Measurements from ENCODE around the gene ATG7. TPM values are rescaled to one million over a fixed set of nuclear protein-coding genes. Genes with fewer than 3 reads are reported as not detected.
A peak's percentile ranks its signal among the peaks of the same experiment; 100 is the strongest.
"Not testable (repeated sequence)": the region's sequence is repeated elsewhere in the genome, so short reads cannot be mapped to it uniquely, and the experiment has no call there.

ATG7 gene
- total RNA-seq, 1 experiment from 2014 or later: 42.3 TPM

DNA sequence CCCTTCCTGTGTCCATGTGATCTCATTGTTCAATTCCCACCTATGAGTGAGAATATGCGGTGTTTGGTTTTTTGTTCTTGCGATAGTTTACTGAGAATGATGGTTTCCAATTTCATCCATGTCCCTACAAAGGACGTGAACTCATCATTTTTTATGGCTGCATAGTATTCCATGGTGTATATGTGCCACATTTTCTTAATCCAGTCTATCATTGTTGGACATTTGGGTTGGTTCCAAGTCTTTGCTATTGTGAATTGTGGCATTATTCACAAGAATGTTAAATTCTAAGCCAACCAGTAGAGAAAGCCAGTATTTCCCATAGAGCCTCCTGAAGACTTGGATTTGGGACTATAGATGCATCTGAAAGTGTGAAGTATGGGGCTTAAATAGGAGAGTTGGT is 230.2 kb downstream of the ATG7 start:
- not testable (repeated sequence) for DNase-seq (ENCODE audit: low read depth)

DNA sequence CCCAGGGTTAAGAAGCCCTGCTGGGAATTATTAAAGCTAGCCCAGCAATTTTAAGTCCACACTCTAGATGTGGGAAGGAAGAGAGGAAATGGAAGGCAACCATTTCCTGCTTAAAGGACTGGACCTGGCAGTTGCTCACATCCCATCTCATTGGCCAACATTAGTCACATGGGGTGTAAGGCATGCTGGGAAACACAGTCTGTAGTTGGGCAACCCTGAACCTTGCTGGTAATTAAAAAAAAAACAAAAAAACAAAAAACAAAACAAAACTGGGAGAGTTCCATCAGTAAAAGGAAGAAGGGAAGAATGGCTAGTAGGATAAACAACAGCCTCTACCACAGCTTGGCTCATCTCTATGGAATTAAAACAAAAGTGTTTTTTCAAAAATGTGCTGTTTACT is 235.5 kb downstream of the ATG7 start:
- DNase-seq (ENCODE audit: low read depth): no peak

DNA sequence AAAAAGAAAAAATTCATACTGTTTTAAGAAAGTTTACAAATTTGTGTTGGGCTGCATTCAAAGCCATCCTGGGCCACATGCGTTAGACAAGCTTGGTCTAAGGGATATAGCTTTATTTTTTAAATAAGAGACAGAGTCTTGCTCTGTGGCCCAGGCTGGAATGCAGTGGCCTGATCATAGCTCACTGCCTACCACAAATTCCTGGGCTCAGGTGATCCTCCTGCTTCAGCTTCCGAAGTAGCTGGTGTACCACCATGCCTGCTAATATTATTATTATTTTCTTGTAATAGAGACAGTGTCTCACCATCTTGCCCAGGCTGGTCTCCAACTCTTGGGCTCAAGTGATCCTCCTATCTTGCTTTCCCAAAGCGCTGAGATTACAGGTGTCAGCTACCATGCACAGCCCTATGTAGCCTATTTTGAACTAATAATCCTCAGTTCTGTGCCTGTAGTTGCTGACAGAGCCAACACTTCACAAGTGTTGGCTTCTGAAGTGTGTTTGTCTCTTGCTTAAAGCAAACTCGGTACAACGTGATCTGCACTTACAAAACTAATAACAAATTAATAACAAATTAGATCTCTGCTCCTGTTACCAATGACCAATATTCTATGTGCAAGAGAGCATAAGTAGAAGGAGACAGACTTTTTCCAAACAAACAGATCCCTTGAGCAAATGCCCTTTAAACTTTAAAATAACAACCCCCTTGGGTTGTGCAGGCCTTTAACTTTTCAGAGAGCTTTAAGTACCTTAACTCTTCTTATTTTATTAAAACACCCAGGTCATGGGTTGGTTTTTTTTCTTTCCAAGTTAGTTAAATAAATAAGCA is 236.4 kb downstream of the ATG7 start:
- no peak for DNase-seq (ENCODE audit: low read depth)

DNA sequence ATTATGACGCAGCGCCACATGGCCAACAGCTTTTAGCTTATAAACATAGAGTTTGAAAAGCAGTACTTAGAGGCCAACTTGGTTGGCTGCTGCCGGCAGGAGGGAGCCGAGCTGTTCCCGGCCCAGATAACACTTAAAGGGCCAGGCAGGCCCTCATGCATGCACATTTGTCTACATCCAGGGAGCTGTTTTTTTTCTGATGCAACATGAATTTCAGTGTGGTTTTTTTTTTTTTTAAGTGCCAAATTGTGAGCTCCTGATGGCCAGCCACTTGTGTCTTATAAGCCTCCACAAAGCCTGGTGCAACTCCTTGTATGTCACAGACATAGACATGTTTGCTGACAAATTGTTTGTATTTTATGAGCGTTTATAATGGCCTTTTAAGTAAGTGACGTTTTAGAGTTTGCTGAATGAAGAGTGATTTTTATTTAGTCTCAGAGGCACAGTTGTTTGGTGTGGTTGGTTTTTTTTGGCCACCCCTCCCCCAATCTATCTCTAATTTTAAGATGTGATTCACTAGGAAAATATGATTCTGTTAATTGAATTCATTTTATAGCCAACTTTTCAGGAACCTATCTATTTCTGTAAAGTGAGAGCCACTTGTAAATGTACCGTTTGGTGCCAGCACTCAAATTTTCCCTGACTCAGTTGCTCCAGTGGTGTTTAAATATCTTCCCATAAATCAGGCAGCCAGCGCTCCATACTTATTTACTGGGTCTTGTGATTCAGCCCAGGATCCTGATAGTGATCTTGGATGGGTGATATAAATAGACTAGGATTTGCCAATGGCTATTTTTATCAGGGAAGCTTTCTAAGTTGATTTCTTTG is 237.2 kb downstream of the ATG7 start:
- peak; percentile 67 for DNase-seq (ENCODE audit: low read depth)

DNA sequence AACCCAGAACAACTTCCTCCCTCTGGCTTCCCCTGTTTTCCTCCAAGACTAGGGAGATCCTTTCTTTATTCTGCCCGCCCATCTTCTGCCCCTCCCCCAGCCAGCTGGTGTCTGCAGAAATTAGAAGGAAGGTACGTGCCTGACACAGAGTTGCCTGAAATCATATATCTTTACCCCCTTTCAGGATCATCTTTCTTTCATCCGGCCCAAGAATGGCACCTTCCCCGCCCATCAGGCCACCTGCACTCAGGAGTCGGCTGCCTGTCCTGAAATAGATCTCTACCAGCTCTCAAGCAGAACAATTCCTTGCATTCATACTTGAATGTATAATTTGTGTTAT is 237.8 kb downstream of the ATG7 start:
- DNase-seq (ENCODE audit: low read depth): no peak

DNA sequence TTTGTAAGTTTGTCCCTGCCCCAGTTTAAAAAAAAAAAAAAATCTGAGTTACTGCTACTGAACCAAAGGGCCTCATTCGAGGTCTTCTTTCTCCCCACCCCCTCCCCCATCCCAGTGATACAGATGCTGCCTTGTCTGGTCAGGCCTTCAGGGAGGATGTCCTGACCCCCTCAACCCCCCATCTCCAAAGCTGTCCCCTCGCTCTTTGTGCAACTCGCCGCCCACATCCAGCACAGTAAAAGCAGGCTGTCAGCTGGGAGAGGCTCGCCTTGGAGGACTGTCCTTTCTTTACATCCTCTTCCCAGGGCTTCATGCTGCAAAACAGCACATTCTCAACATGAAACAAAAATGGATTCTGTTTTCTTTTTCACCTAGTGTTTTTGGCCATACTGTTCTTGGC is 238.2 kb downstream of the ATG7 start:
- no peak for DNase-seq (ENCODE audit: low read depth)

DNA sequence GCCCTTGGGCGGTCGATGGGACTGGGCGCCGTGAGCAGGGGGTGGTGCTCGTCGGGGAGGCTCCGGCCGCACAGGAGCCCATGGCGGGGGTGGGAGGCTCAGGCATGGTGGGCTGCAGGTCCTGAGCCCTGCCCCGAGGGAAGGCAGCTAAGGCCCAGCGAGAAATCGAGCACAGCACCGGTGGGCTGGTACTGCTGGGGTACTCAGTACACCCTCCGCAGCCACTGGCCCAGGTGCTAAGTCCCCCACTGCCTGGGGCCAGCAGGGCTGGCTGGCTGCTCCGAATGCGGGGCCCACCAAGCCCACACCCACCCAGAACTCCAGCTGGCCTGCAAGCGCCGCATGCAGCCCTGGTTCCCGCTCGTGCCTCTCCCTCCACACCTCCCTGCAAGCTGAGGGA is 239.4 kb downstream of the ATG7 start:
- not testable (repeated sequence) for DNase-seq (ENCODE audit: low read depth)

DNA sequence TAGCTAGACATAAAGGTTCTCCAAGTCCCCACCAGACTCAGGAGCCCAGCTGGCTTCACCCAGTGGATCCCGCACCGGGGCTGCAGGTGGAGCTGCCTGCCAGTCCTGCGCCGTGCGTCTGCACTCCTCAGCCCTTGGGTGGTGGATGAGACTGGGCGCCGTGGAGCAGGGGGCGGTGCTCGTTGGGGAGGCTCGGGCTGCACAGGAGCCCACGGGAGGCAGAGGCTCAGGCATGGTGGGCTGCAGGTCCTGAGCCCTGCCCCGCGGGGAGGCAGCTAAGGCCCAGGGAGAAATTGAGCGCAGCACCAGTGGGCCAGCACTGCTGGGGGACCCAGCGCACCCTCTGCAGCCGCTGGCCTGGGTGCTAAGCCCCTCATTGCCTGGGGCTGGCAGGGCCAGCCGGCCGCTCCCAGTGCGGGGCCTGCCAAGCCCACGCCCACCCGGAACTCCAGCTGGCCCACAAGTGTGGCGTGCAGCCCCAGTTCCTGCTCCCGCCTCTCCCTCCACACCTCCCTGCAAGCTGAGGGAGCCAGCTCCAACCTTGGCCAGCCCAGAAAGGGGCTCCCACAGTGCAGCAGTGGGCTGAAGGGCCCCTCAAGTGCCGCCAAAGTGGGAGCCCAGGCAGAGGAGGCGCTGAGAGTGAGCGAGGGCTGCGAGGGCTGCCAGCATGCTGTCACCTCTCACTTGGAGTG is 241.1 kb downstream of the ATG7 start:
- DNase-seq (ENCODE audit: low read depth): not testable (repeated sequence)

DNA sequence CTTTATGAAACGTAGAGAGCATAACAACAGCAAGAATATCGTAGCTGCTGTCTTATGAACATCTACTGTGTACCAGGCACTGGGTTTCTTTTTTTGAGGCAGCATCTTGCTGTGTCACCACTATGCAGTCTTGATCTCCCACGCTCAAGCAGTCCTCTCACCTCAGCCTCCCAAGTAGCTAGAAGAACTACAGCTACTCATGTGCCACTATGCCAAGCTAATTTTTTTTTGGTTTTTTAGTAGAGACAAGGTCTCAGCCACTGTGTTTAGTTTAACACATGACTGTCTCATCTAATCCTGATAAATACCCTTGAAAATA is 241.6 kb downstream of the ATG7 start:
- no peak for DNase-seq (ENCODE audit: low read depth)

DNA sequence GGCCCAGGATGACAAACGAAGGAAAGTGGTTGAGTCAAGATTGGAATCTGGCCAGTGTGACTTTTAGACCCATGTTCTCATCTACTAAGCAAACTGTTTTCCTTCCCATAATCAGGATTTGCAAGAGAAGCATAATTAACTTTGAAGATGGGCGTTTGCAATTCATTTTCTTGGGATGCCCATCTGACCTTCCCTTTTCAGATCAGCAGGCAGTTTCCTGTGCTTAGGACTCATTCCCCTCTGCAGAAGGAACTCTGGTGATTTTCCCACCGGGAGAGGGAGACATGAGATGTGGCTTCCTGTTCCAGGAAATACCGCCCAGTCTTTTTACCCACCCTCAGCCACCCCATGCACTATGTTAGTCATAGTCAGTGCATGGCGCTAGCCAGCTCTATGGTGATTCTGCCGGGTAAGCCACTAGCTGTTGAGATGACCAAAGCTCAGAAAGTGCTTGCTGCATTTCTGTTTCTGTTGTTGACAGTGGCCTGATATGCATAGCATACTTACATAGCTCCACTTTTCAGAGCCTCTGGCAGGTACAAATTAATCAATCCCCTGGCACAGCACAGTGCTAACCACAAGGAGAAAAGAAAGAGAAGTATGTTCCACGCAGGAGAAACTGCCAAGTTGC is 242.1 kb downstream of the ATG7 start:
- peak; percentile 96 for DNase-seq (ENCODE audit: low read depth)

DNA sequence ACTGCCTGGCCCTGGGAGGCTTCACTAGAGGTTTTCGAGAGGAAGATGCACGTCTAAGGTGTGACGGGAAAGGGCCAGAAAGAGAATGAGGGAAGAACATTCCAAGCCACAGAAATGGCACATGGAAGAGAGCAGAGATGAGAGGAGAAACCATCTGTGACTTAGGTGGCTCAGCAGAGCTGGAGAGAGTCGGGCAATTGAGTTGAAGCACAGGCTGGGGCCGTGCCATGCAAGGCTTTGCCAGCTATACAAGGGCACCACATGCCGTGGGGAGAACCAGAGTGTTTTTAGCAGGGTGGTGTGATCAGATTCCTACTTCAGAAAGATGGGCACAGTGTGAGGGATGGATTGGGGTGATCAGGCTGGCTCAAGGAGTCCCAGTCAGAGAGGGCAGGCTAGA is 245.4 kb downstream of the ATG7 start:
- no peak for DNase-seq (ENCODE audit: low read depth)

DNA sequence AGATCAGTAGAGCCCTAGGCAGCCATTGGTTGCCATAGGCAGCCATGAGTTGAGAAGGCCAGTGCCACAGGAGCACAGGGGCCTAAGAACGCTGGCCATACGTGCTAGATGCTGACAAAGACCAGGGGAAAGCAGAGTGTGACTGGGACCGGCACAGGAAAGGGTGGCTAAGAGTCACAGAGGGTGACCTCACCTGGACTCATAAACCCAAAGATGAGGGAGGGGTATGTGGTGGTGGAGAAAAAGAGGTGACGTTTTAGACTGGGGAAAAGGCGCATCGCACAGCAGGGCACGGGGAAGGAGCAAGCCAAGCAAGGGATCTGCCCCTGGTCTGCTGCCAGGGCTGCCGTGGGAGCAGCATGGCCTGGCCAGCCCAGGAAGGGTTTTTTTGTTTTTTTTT is 249.0 kb downstream of the ATG7 start:
- no peak for DNase-seq (ENCODE audit: low read depth)

DNA sequence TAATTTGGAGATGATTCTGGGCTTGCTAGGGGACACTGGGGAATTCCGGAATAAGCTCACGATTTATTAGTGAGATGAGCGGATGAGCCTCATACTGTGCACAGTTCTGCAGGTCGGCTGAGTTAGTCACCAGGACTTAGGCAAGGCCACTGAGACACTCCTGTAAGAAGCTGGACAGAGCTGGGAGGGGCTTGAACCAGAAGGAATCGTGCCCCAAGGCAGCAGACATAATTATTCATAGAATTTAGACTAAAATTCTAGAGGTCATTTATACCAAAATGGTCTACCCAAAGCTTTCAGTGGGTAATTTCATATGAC is 250.2 kb downstream of the ATG7 start:
- DNase-seq (ENCODE audit: low read depth): no peak

DNA sequence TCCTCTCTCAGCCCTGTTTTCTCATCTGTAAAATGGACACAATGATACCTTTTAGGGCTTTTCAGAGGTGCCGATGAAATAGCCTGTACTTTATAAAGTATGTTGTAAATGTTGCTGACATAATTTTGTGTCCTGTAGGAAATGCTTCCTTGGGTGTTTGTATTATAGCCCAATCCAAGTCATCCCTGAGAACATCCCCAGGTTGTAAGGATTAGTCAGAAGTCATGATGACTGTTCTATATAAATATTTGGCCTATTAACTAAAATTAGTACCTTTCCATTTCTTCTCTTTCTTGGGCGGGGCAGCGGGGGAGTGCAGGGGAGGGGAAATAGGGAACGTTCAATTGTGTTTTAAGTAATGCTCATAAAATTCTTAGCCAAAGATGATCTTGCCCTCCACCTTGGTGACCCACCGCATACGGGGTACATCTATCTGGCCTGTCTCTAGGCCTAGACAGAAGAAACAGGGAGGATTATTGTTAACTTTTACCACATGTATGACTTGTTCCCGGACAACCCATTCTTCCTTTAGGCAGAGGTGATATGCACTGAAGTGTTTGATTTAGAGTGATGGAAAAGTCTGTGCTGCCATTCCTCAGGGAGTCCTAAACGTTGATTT is 250.9 kb downstream of the ATG7 start:
- no peak for DNase-seq (ENCODE audit: low read depth)

DNA sequence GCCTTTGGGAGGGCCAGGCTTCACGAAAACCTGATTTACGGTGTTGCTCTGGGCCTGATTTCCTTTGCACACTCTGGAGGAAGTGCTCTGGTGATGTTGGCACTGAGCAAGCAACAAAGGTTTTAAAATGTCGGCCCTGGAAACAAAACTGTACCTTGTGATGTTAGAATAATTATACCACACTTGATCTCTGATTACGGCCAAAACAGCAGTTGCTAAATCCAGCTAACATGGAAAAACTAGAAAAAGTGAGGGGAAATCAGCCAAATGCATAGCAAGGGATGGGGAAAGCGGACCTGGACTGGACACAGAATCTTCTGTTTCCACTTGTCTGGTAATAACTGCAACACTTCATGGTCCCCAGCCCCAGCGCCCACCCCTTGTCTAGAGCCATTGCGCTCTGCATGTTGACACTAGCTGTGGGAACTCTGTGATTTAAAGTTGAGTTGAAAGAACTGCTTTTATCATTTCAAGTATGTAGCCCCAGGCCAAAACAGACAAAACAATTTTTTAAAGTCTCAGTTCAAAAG is 251.4 kb downstream of the ATG7 start:
- no peak for DNase-seq (ENCODE audit: low read depth)

DNA sequence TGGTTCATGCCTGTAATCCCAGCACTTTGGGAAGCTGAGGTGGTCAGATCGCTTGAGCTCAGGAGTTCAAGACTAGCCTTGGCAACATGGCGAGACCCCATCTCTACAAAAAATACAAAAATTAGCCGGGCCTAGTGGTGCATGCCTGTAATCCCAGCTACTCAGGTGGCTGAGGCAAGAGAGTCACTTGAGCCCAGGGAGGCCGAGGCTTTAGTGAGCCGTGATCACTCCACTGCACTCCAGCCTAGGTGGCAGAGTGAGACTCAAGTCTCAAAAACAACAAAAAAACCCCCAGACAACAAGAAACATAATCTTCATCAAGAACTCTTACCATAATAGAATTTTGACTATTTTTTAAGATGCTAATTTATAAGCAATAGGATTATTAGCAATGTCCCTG is 253.9 kb downstream of the ATG7 start:
- DNase-seq (ENCODE audit: low read depth): not testable (repeated sequence)

DNA sequence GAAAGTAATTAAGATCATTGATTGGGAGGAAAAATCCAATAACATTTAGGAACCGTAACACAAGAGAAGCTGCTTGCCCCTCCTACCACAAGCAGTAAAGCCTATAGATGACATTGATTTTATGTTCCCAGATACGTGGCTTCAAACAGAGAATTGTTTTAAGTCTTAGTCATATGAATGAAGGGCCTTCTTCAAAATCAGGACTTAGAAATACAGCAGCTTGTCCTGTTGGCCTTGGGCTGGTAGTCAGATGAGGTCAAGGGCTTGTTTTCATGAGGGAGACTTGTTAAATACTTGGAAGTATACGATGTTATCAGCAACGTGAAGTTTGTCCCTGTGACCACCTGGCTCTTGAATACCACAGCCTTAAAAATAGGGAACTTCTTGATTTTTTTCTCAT is 257.1 kb downstream of the ATG7 start:
- no peak for DNase-seq (ENCODE audit: low read depth)

DNA sequence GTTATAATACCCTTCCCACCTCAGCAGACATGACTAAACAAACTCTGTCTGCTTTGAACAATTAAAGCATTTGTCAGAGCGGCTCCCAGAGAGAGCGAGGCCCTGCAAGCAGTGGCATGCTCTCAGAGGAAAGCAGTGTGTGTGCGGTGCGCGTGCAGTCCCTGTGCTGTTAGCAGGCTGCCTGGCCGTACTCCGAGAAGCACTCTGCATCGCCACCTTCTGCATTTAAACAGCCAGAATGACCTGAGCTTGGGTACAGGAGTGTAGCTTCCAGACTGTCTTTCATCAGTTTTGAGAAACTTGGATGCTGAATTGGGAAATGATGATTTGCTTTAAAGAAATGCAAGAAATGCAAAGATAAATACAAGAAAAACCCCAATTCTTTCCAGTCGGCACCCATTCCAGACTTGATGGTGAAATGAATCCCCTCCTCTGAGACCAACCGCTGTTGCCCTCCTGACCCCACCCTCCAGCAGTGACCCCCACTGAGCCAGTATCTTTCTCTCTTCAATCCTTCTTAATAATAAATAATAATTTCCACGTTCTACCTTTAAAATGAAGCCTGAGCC is 258.0 kb downstream of the ATG7 start:
- peak; percentile 70 for DNase-seq (ENCODE audit: low read depth)

DNA sequence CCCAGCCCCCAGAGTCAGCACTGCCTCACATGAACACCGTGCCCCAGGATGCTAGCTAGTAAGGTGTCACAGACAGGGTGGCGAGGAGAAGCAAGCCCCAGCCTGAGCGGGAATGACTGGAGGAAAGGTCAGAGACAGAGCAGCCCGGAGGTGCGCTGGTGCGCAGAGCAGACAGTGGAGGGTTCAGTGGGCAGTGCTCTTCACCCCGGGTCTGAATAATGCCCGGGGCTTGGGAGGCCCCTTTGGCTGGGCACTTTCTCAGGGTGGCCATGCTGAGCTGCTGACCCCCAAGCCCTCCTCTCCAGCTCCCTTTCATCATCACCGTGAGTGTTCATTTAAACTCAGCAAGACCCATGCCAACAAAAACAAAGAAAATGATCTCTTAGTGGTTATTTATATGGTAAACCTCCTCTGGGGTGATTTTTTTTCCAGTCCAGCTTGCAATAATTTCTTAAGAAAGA is 260.8 kb downstream of the ATG7 start:
- DNase-seq (ENCODE audit: low read depth): no peak

DNA sequence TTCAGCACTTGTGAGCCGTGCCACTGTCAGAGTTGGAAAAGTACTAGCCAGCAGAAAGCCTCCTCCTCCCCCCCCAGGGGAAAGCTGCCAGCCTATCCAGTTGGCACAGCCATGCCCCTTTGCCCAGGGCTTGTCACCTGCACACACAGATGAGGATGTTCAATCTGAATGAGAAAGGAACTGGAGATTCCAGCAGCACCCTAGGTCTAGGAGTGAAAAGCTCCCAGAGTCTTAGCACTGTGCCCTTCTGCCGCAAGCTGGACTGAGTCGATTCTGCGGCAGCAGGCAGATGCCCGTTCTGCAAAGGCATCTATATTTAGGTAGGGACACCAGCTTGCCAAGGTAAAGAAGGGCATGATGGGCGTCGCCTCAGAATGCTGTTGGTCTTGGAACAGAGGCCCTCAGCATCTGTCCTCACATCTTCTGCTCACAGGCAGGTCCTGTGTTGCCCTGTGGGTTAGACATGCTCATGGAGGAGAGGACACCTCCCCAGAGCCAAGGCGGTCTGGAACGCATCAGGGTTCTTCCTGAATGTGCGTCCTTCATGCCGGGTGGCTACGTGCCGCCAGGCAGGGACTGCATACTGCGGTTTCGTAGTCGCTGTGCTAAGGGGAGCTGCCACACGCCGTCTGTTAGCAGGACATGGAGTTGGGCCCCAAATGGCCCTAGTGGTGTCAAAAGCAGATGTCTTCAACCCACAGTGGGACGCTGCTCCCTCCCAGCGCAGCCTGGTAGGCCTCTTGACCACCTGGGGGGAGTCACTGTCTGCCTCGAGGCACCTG is 262.0 kb downstream of the ATG7 start:
- DNase-seq (ENCODE audit: low read depth): no peak

Measured in HT1080 (cell line).